ENCODE measurements around the gene ALDH5A1.

GRCh38 chr6:24493945-24494820 lies 586 bp upstream of the ALDH5A1 start:
- TF ChIP-seq PATZ1 (CRISPR knock-in tag; IDR thresholded peaks at IDR 0.05; ENCODE audit: borderline replicate concordance) = no peak
- TF ChIP-seq TSHZ2 (CRISPR knock-in tag; IDR thresholded peaks at IDR 0.05) = no peak
- TF ChIP-seq ARNTL (CRISPR knock-in tag; IDR thresholded peaks at IDR 0.05; ENCODE audit: borderline replicate concordance, low read depth) = no peak
- no peak for TF ChIP-seq ISL1 (CRISPR knock-in tag; IDR thresholded peaks at IDR 0.05)
- no peak for TF ChIP-seq TOX (CRISPR knock-in tag; IDR thresholded peaks at IDR 0.05; ENCODE audit: borderline replicate concordance)
- TF ChIP-seq CSRNP3 (CRISPR knock-in tag; IDR thresholded peaks at IDR 0.05) = no peak
- no peak for TF ChIP-seq ESRRG (CRISPR knock-in tag; IDR thresholded peaks at IDR 0.05)
- no peak for TF ChIP-seq ZFP3 (CRISPR knock-in tag; IDR thresholded peaks at IDR 0.05)
- TF ChIP-seq POU6F1 (CRISPR knock-in tag; IDR thresholded peaks at IDR 0.05; ENCODE audit: borderline replicate concordance, low read depth) = no peak
- no peak for TF ChIP-seq RARB (CRISPR knock-in tag; IDR thresholded peaks at IDR 0.05)
- no peak for TF ChIP-seq ZFP30 (CRISPR knock-in tag; IDR thresholded peaks at IDR 0.05)
- no peak for TF ChIP-seq GLIS3 (CRISPR knock-in tag; IDR thresholded peaks at IDR 0.05)

Data from SK-N-SH treated with all-trans-retinoic acid at 6 μM for 48 hours (cell line).